Pancreas (tissue), 10 donors: ENCODE results near the gene AK8. TPM values are rescaled to one million over a fixed set of nuclear protein-coding genes. Genes with fewer than 3 reads are reported as not detected.

Experiments used
- ATAC-seq, 4 donors: fragments of 200-7000 bp; cut with Tn5 transposase; one replicate each; pipeline versions ENCODE4 v1.8.0 to v1.9.1; 2020; ENCODE audit warnings: mild to moderate bottlenecking in 4 of 4, moderate library complexity in 4 of 4
- DNase-seq, 6 donors: peaks; one replicate each; pipeline ENCODE4 v3.0.0-alpha.2; 2020
- FAIRE-seq: peaks from 2 replicates; lab custom pipeline; 2012; peaks lifted over from hg19 to GRCh38; lab: Jason Lieb, UNC
- H3K27ac ChIP-seq, 4 donors: fragments of 200-600 bp; sonication (generic); 1 replicate in 3 of 4; 2 replicates in 1 of 4; pipeline versions ENCODE4 v1.5.0 to v1.8.0; 2020
- H3K27me3 ChIP-seq, 4 donors: fragments of 200-600 bp; one replicate each; pipeline ENCODE4 v1.8.0; 2021
- H3K36me3 ChIP-seq, 3 donors: fragments of 200-600 bp; sonication (generic) in 1 of 3; one replicate each; pipeline versions ENCODE4 v1.5.0 to v1.8.0; 2020 to 2021
- H3K4me1 ChIP-seq, 3 donors: fragments of 200-600 bp; one replicate each; pipeline ENCODE4 v1.8.0; 2021
- H3K4me3 ChIP-seq, 4 donors: fragments of 200-600 bp; sonication (generic) in 2 of 4; one replicate each; pipeline versions ENCODE4 v1.5.0 to v1.8.0; 2020 to 2021
- H3K9me3 ChIP-seq, 4 donors: fragments of 200-600 bp; one replicate each; pipeline ENCODE4 v1.8.0; 2021
- CTCF ChIP-seq, 4 donors: fragments of 200-600 bp; sonication (generic) in 3 of 4; IDR thresholded peaks; one replicate each; pipeline versions ENCODE4 v1.5.0 to v1.8.0; 2021; ENCODE audit warnings: antibody characterized with exemption in 4 of 4
- WGBS, 2 donors: extraction: QIAGEN DNeasy Blood & Tissue Kit; methylation state at CpG; one replicate each; pipeline ENCODE4 v1.1.7; 2013; 5-methylcytosine and 5-hydroxymethylcytosine counted together
- intact Hi-C, 3 donors: fragments of 100-400 bp; cut with DNase I; formaldehyde crosslinking; loops; one replicate each; pipeline versions ENCODE4 v1.11.1 to v1.14.2; 2022
- polyA plus RNA-seq, 2 donors: library from polyadenylated mRNA; stranded (reverse); fragments of 200-250 nt; gene quantifications; one replicate each; pipeline ENCODE4 v1.2.3, GENCODE V29; 2013
- total RNA-seq, 6 donors: library from RNA; stranded (reverse); fragmentation: NEBNext Ultra II Directional in 4 of 6; extraction: Animal tissue kit (Norgen Biotek cat#: 25700) in 4 of 6; gene quantifications; one replicate each; pipeline versions ENCODE4 v1.2.1 to v1.2.4, GENCODE V29; 2021 to 2023
- donor health status: healthy with polysubstance abuse.
- donor health status: DM: no; HTN: no; CAD: no; lungs with moderate emphysema.
- donor health status: DM: no; HTN: no; CAD: no.
- donor health status: control.
- donor health status: control.
- donor health status: Bipolar disorder and iron deficiency.
- donor health status: DM: yes; HTN: yes; CAD: no.
- donor health status: DM: no; HTN: no; CAD: no.
- donor health status: DM: no; HTN: no; CAD: no.
- donor health status: DM: yes; HTN: yes; CAD: no.

Gene AK8
- total and polyA plus RNA-seq, 8 donors, result 0.19 to 1.0 (median 0.67) TPM

- H3K27me3 ChIP-seq, result no peaks in the 10 kb centered on the region
- DNase-seq (no peak), ATAC-seq (no peak), FAIRE-seq (no peak)
- H3K27ac ChIP-seq, result no peak overlapping the region
- H3K4me3 ChIP-seq, result no peak overlapping the region
- TF ChIP-seq CTCF (IDR thresholded peaks at IDR 0.05), result no peak
- no peaks in the 10 kb centered on the region for H3K4me1 ChIP-seq
- intact Hi-C loops, result no loop called here
- H3K9me3 ChIP-seq, result no peaks in the 10 kb centered on the region
- H3K36me3 ChIP-seq, result no peaks in the 10 kb centered on the region
- WGBS, 2 donors, result 59 to 68% methylated on average over 2 of the region's 2 CpGs
Measured at GRCh38 chr9:132864277-132864676, 13.8 kb downstream of the AK8 start.

- intact Hi-C loops, result no loop called here
- WGBS, 2 donors, result 85 to 89% methylated on average over 12 of the region's 12 CpGs
- Histone ChIP-seq H3K27ac (no peak overlapping the region), H3K27me3 (no peaks in the 10 kb centered on the region), H3K4me3 (no peak overlapping the region), H3K4me1 (no peaks in the 10 kb centered on the region), H3K36me3 (no peaks in the 10 kb centered on the region), H3K9me3 (no peaks in the 10 kb centered on the region)
- TF ChIP-seq CTCF (IDR thresholded peaks at IDR 0.05), result no peak
- DNase-seq, result no peak
- FAIRE-seq, result no peak
- no peak for ATAC-seq
Measured at GRCh38 chr9:132863096-132863495, 15.0 kb downstream of the AK8 start.

GRCh38 chr9:132862533-132862932 is 15.6 kb downstream of the AK8 start:
- Histone ChIP-seq H3K27me3 (no peaks in the 10 kb centered on the region), H3K9me3 (no peaks in the 10 kb centered on the region), H3K4me3 (no peak overlapping the region), H3K36me3 (no peaks in the 10 kb centered on the region), H3K4me1 (no peaks in the 10 kb centered on the region), H3K27ac (no peak overlapping the region)
- FAIRE-seq (no peak), DNase-seq (no peak), ATAC-seq (no peak)
- 78 to 86% methylated on average over 6 of the region's 6 CpGs for WGBS, 2 donors
- no peak for TF ChIP-seq CTCF (IDR thresholded peaks at IDR 0.05)
- intact Hi-C loops, result no loop called here

GRCh38 chr9:132861666-132862065 is 16.4 kb downstream of the AK8 start:
- intact Hi-C loops, result no loop called here
- Histone ChIP-seq H3K4me1 (no peaks in the 10 kb centered on the region), H3K36me3 (no peaks in the 10 kb centered on the region), H3K4me3 (no peak overlapping the region), H3K27me3 (no peaks in the 10 kb centered on the region), H3K27ac (no peak overlapping the region), H3K9me3 (no peaks in the 10 kb centered on the region)
- no peak for TF ChIP-seq CTCF (IDR thresholded peaks at IDR 0.05)
- DNase-seq (no peak), FAIRE-seq (no peak), ATAC-seq (no peak)
- 92 to 100% methylated on average over 3 of the region's 3 CpGs for WGBS, 2 donors

GRCh38 chr9:132858751-132859150 is 19.3 kb downstream of the AK8 start:
- DNase-seq, result no peak
- Histone ChIP-seq H3K4me1 (no peaks in the 10 kb centered on the region), H3K27ac (no peak overlapping the region), H3K27me3 (no peaks in the 10 kb centered on the region), H3K9me3 (no peaks in the 10 kb centered on the region), H3K4me3 (no peak overlapping the region), H3K36me3 (no peaks in the 10 kb centered on the region)
- no peak for TF ChIP-seq CTCF (IDR thresholded peaks at IDR 0.05)
- intact Hi-C loops, result no loop called here
- WGBS, 2 donors, result 58 to 61% methylated on average over 7 of the region's 7 CpGs
- no peak for FAIRE-seq
- no peak for ATAC-seq
